Measurements from ENCODE around the gene TRPV2.
"Not testable (repeated sequence)": the region's sequence is repeated elsewhere in the genome, so short reads cannot be mapped to it uniquely, and the experiment has no call there.

DNA sequence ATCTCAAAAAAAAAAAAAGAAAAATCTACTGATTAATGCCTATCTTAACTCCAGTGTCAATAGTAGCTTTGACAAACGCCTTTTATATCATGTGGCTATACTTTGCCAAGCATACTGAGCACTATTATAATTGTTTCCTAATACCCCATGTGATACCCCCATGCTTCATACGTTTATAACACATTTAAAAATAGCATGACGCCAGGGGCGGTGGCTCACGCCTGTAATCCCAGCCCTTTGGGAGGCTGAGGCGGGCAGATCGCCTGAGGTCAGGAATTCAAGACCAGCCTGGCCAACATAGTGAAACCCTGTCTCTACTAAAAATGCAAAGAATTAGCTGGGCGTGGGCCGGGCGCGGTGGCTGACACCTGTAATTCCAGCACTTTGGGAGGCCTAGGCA is 22.9 kb upstream of the TRPV2 start:
- TF ChIP-seq, protein P1, sequence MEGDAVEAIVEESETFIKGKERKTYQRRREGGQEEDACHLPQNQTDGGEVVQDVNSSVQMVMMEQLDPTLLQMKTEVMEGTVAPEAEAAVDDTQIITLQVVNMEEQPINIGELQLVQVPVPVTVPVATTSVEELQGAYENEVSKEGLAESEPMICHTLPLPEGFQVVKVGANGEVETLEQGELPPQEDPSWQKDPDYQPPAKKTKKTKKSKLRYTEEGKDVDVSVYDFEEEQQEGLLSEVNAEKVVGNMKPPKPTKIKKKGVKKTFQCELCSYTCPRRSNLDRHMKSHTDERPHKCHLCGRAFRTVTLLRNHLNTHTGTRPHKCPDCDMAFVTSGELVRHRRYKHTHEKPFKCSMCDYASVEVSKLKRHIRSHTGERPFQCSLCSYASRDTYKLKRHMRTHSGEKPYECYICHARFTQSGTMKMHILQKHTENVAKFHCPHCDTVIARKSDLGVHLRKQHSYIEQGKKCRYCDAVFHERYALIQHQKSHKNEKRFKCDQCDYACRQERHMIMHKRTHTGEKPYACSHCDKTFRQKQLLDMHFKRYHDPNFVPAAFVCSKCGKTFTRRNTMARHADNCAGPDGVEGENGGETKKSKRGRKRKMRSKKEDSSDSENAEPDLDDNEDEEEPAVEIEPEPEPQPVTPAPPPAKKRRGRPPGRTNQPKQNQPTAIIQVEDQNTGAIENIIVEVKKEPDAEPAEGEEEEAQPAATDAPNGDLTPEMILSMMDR (IDR thresholded peaks at IDR 0.05) = not testable (repeated sequence)
- TF ChIP-seq POLR2A (IDR thresholded peaks at IDR 0.05) = not testable (repeated sequence)

All from Peyer's patch (tissue), 4 donors.